Measurements from ENCODE around the gene EFCAB6.

- TF ChIP-seq CTCF (IDR thresholded peaks at IDR 0.05; ENCODE audit: borderline replicate concordance, extremely low read depth, low read length, poor library complexity, severe bottlenecking) (no peak), EZH2 (IDR thresholded peaks at IDR 0.05; ENCODE audit: borderline replicate concordance, low read depth, low read length, severe bottlenecking) (no peak)
Observed at GRCh38 chr22:43840431-43840830, 28.3 kb upstream of the EFCAB6 start.
